ENCODE results near the gene ATL1.
A peak's percentile ranks its signal among the peaks of the same experiment; 100 is the strongest.

ATL1 gene

GRCh38 chr14:50633954-50634353 is 74.0 kb downstream of the ATL1 start:
- H3K79me1 ChIP-seq (replicated peaks; ENCODE audit: low read length, poor library complexity, severe bottlenecking) = peaks cover 12% of the 10 kb centered on the region
- no peaks in the 10 kb centered on the region for H3K27me3 ChIP-seq (ENCODE audit: control insufficient read depth in 1 of 2, insufficient read depth in 1 of 2, low read length in 2 of 2)
- H2BK12ac ChIP-seq (ENCODE audit: low read length in 2 of 2) = no peak overlapping the region
- H3K4me1 ChIP-seq (ENCODE audit: control insufficient read depth, insufficient read depth, low read depth, low read length) = peaks cover 1% of the 10 kb centered on the region
- no peaks in the 10 kb centered on the region for H3K9me3 ChIP-seq (ENCODE audit: control insufficient read depth, low read length)
- H3K36me3 ChIP-seq (ENCODE audit: control insufficient read depth in 1 of 2, insufficient read depth in 2 of 2, low read depth in 1 of 2, low read length in 2 of 2) = peaks cover 8 to 81% of the 10 kb centered on the region in 2 experiments
- H2AK5ac ChIP-seq (ENCODE audit: low read length, severe bottlenecking) = no peak overlapping the region
- no peak overlapping the region for H3K4me3 ChIP-seq (ENCODE audit: insufficient read depth in 1 of 2, low read depth in 1 of 2, low read length in 2 of 2)
- no peak overlapping the region for H3K23ac ChIP-seq (ENCODE audit: low read length in 2 of 2)
- H3K9ac ChIP-seq (ENCODE audit: low read length) = no peak overlapping the region
- no peak overlapping the region for H3K18ac ChIP-seq (ENCODE audit: low read depth in 1 of 2, low read length in 2 of 2)
- H3K14ac ChIP-seq (ENCODE audit: low read length in 2 of 2) = no peak overlapping the region
- no peak overlapping the region for H2BK120ac ChIP-seq (ENCODE audit: low read depth, low read length)
- H3K4ac ChIP-seq (ENCODE audit: low read depth in 1 of 2, low read length in 2 of 2) = no peak overlapping the region
- no peak overlapping the region for H4K8ac ChIP-seq (ENCODE audit: low read length)
- no peak overlapping the region for H2BK5ac ChIP-seq (ENCODE audit: low read depth, low read length, poor library complexity, severe bottlenecking)
- H4K91ac ChIP-seq (ENCODE audit: low read length) = no peak overlapping the region
- H3K4me2 ChIP-seq (ENCODE audit: low read length, poor library complexity, severe bottlenecking) = no peak overlapping the region
- no peak for DNase-seq
- H2BK15ac ChIP-seq (ENCODE audit: low read depth, poor library complexity, severe bottlenecking) = no peak overlapping the region
- no peak overlapping the region for H2AFZ ChIP-seq (ENCODE audit: low read depth, low read length)
- 90% methylated on average over 3 of the region's 4 CpGs for WGBS
- no peak overlapping the region for H3K27ac ChIP-seq (ENCODE audit: low read length, poor library complexity, severe bottlenecking)

DNA sequence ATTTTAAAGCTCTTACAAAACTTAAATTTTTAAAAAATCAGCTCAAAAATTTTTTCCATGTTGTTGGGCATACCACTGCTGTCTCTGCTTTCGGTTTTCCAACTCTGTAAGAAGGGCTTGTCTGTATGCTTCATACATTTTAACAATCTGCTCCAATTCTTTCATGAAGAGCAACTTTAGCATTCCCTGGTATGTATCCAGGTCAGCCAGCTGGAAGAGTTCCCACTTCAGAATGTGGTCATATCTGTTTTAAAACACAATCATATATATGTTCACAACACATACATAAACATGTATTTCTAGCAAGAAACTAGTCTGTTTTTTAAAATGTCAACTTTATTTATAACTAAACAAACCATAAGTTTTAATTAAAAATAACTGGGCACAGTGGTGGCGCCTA is 75.2 kb downstream of the ATL1 start:
- Histone ChIP-seq H3K4ac (ENCODE audit: low read depth in 1 of 2, low read length in 2 of 2) (no peak overlapping the region), H2AFZ (ENCODE audit: low read depth, low read length) (no peak overlapping the region), H3K14ac (ENCODE audit: low read length in 2 of 2) (no peak overlapping the region), H2BK5ac (ENCODE audit: low read depth, low read length, poor library complexity, severe bottlenecking) (no peak overlapping the region), H2BK15ac (ENCODE audit: low read depth, poor library complexity, severe bottlenecking) (no peak overlapping the region), H3K27me3 (ENCODE audit: control insufficient read depth in 1 of 2, insufficient read depth in 1 of 2, low read length in 2 of 2) (no peaks in the 10 kb centered on the region), H3K36me3 (ENCODE audit: control insufficient read depth in 1 of 2, insufficient read depth in 2 of 2, low read depth in 1 of 2, low read length in 2 of 2) (peaks cover 8 to 88% of the 10 kb centered on the region in 2 experiments), H3K9me3 (ENCODE audit: control insufficient read depth, low read length) (no peaks in the 10 kb centered on the region), H3K18ac (ENCODE audit: low read depth in 1 of 2, low read length in 2 of 2) (no peak overlapping the region), H3K23ac (ENCODE audit: low read length in 2 of 2) (no peak overlapping the region), H3K4me2 (ENCODE audit: low read length, poor library complexity, severe bottlenecking) (no peak overlapping the region), H4K91ac (ENCODE audit: low read length) (no peak overlapping the region), H3K27ac (ENCODE audit: low read length, poor library complexity, severe bottlenecking) (no peak overlapping the region), H2BK12ac (ENCODE audit: low read length in 2 of 2) (no peak overlapping the region), H3K4me1 (ENCODE audit: control insufficient read depth, insufficient read depth, low read depth, low read length) (peaks cover 1% of the 10 kb centered on the region), H3K4me3 (ENCODE audit: insufficient read depth in 1 of 2, low read depth in 1 of 2, low read length in 2 of 2) (no peak overlapping the region), H4K8ac (ENCODE audit: low read length) (no peak overlapping the region), H3K79me1 (replicated peaks; ENCODE audit: low read length, poor library complexity, severe bottlenecking) (peaks cover 12% of the 10 kb centered on the region), H2AK5ac (ENCODE audit: low read length, severe bottlenecking) (no peak overlapping the region), H2BK120ac (ENCODE audit: low read depth, low read length) (no peak overlapping the region), H3K9ac (ENCODE audit: low read length) (no peak overlapping the region)
- 97% methylated on average over 1 of the region's 2 CpGs for WGBS
- no peak for DNase-seq

- H3K23ac ChIP-seq (ENCODE audit: low read length in 2 of 2) = no peak overlapping the region
- no peak overlapping the region for H3K4ac ChIP-seq (ENCODE audit: low read depth in 1 of 2, low read length in 2 of 2)
- WGBS = 97% methylated on average over 6 of the region's 6 CpGs
- no peak overlapping the region for H3K4me3 ChIP-seq (ENCODE audit: insufficient read depth in 1 of 2, low read depth in 1 of 2, low read length in 2 of 2)
- H3K27ac ChIP-seq (ENCODE audit: low read length, poor library complexity, severe bottlenecking) = no peak overlapping the region
- H3K4me1 ChIP-seq (ENCODE audit: control insufficient read depth, insufficient read depth, low read depth, low read length) = peaks cover 3% of the 10 kb centered on the region
- no peak overlapping the region for H3K14ac ChIP-seq (ENCODE audit: low read length in 2 of 2)
- no peaks in the 10 kb centered on the region for H3K27me3 ChIP-seq (ENCODE audit: control insufficient read depth in 1 of 2, insufficient read depth in 1 of 2, low read length in 2 of 2)
- no peak overlapping the region for H2AFZ ChIP-seq (ENCODE audit: low read depth, low read length)
- no peak overlapping the region for H3K9ac ChIP-seq (ENCODE audit: low read length)
- no peak overlapping the region for H2BK120ac ChIP-seq (ENCODE audit: low read depth, low read length)
- H4K8ac ChIP-seq (ENCODE audit: low read length) = no peak overlapping the region
- DNase-seq = no peak
- H4K91ac ChIP-seq (ENCODE audit: low read length) = no peak overlapping the region
- H2BK15ac ChIP-seq (ENCODE audit: low read depth, poor library complexity, severe bottlenecking) = no peak overlapping the region
- no peak overlapping the region for H2BK12ac ChIP-seq (ENCODE audit: low read length in 2 of 2)
- no peak overlapping the region for H3K4me2 ChIP-seq (ENCODE audit: low read length, poor library complexity, severe bottlenecking)
- H3K36me3 ChIP-seq (ENCODE audit: control insufficient read depth in 1 of 2, insufficient read depth in 2 of 2, low read depth in 1 of 2, low read length in 2 of 2) = peaks cover 4 to 30% of the 10 kb centered on the region in 2 experiments
- no peak overlapping the region for H2AK5ac ChIP-seq (ENCODE audit: low read length, severe bottlenecking)
- H2BK5ac ChIP-seq (ENCODE audit: low read depth, low read length, poor library complexity, severe bottlenecking) = no peak overlapping the region
- no peaks in the 10 kb centered on the region for H3K9me3 ChIP-seq (ENCODE audit: control insufficient read depth, low read length)
- H3K79me1 ChIP-seq (replicated peaks; ENCODE audit: low read length, poor library complexity, severe bottlenecking) = peaks cover 19% of the 10 kb centered on the region
- no peak overlapping the region for H3K18ac ChIP-seq (ENCODE audit: low read depth in 1 of 2, low read length in 2 of 2)
These were observed 87.3 kb downstream of the ATL1 start for GRCh38 chr14:50647282-50647681.

- Histone ChIP-seq H3K9ac (ENCODE audit: low read length) (no peak overlapping the region), H3K27ac (ENCODE audit: low read length, poor library complexity, severe bottlenecking) (no peak overlapping the region), H3K4me3 (ENCODE audit: insufficient read depth in 1 of 2, low read depth in 1 of 2, low read length in 2 of 2) (no peak overlapping the region), H3K9me3 (ENCODE audit: control insufficient read depth, low read length) (no peaks in the 10 kb centered on the region), H3K4me2 (ENCODE audit: low read length, poor library complexity, severe bottlenecking) (no peak overlapping the region), H2AK5ac (ENCODE audit: low read length, severe bottlenecking) (no peak overlapping the region), H2BK120ac (ENCODE audit: low read depth, low read length) (no peak overlapping the region), H3K18ac (ENCODE audit: low read depth in 1 of 2, low read length in 2 of 2) (no peak overlapping the region), H3K27me3 (ENCODE audit: control insufficient read depth in 1 of 2, insufficient read depth in 1 of 2, low read length in 2 of 2) (no peaks in the 10 kb centered on the region), H2BK15ac (ENCODE audit: low read depth, poor library complexity, severe bottlenecking) (no peak overlapping the region), H2BK12ac (ENCODE audit: low read length in 2 of 2) (no peak overlapping the region), H4K91ac (ENCODE audit: low read length) (no peak overlapping the region), H3K4ac (ENCODE audit: low read depth in 1 of 2, low read length in 2 of 2) (no peak overlapping the region), H3K36me3 (ENCODE audit: control insufficient read depth in 1 of 2, insufficient read depth in 2 of 2, low read depth in 1 of 2, low read length in 2 of 2) (peaks cover 6 to 34% of the 10 kb centered on the region in 2 experiments), H3K23ac (ENCODE audit: low read length in 2 of 2) (no peak overlapping the region), H3K79me1 (replicated peaks; ENCODE audit: low read length, poor library complexity, severe bottlenecking) (peaks cover 19% of the 10 kb centered on the region), H2BK5ac (ENCODE audit: low read depth, low read length, poor library complexity, severe bottlenecking) (no peak overlapping the region), H3K4me1 (ENCODE audit: control insufficient read depth, insufficient read depth, low read depth, low read length) (peaks cover 3% of the 10 kb centered on the region), H4K8ac (ENCODE audit: low read length) (no peak overlapping the region), H2AFZ (ENCODE audit: low read depth, low read length) (no peak overlapping the region), H3K14ac (ENCODE audit: low read length in 2 of 2) (no peak overlapping the region)
- DNase-seq = peak; percentile 41
These were observed 87.8 kb downstream of the ATL1 start for GRCh38 chr14:50647753-50648152.
